Myocyte (in vitro differentiated cells): Measurements from ENCODE around the gene UCKL1. TPM values are rescaled to one million over a fixed set of nuclear protein-coding genes. Genes with fewer than 3 reads are reported as not detected.
"Not testable (repeated sequence)": the region's sequence is repeated elsewhere in the genome, so short reads cannot be mapped to it uniquely, and the experiment has no call there.

ENCODE experiments used
- DNase-seq: peaks from one replicate; pipeline ENCODE4 v3.0.0-alpha.2; 2012; ENCODE audit warnings: low read depth
- total RNA-seq: library from RNA; depleted of rRNA; stranded (reverse); fragments of >200 nt; gene quantifications from 2 replicates; pipeline ENCODE4 v1.2.3, GENCODE V29; 2014

The UCKL1 gene
- total RNA-seq, 1 donor from 2014 or later = 22.3 TPM

DNA sequence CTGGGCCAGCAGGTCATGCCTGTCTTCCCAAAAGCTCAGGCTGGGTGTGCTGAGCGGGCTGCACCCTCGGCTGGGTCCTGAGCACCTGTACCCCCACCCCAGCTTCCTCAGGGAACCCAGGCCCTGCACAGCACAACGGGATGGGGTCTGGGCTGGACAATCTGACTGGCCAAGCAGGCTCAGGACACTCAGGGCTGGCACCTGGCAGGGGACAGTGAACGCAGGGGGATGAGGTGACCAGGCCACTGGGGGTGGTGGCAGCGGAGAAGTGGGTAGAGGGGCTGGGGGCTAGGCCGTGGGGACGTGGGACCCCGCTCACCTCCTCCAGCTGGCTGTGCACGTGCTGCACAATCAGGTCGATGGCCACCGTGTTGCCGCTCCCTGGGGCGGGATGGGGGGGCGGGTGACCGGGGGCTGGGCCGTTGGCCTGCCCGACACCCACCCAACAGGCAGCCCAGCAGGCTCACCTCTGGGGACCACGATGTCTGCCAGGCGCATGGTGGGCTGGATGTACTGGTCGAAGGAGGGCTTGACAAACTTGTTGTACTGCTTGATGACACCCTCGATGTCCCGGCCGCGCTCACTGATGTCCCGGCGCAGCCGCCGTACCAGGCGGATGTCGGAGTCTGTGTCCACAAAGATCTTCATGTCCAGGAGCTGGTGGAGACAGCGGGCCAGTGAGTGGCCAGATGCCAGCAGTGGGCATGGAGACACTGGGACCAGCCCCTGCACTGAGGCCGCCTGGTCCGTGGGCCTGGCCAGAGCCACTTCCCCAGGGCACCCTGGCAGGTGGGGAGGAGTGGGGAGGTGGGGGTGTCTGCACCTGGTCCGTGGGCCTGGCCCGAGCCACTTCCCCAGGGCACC lies 11.9 kb downstream of the UCKL1 start:
- DNase-seq = no peak

DNA sequence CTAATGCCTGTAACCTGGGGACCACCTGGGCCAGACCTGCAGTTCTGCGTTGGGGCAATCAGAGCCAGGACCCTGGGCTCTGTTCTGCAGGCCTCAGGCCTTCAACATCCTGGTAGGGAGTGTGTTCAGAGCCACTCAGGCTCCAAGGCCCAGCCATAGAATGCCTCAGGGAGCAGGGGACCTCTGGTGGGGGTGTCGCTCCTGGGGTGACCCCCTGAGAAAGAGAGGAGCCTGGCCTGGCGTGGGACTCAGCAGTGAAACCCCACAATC lies 12.5 kb downstream of the UCKL1 start:
- DNase-seq = no peak

DNA sequence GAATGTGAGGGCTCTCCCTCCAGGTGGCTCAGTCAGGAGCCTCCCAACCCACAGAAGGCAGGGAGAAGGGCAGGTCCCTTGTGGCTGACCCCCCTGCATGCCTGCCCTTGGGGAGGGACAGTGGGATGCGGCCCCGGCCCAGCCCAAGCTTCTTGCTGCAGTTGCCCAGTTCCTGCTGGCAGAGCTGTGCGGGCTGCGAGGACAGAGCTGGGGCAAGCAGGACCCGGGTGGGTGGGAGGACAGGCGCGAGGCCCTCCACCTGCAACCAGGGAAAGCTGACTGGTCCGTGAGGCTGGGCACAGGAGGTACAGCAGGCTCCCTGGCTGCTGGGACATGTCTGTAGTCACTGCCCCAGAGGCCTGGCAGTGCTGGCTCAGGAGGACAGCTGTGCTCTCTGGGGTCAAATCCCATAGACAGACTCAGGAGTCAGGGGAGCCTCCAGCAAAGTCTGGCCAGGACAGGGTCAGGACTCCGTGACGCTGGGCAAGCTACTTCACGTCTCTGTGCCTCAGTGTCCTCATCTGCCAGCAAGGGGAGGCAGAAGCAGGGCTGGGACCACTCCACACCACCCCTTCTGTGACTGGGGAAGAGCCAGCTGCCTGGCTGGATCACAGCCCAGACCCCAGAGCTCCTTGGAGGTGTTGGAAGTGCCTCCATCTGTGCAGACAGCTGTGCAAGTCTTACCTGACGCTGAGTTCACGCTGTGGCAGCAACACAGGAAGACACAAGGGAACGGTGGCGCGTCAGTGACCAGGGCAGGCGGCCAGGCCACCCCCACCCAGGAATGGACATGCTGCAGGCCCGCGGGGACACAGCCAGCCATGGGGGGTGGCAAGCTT lies 13.0 kb downstream of the UCKL1 start:
- DNase-seq = no peak

DNA sequence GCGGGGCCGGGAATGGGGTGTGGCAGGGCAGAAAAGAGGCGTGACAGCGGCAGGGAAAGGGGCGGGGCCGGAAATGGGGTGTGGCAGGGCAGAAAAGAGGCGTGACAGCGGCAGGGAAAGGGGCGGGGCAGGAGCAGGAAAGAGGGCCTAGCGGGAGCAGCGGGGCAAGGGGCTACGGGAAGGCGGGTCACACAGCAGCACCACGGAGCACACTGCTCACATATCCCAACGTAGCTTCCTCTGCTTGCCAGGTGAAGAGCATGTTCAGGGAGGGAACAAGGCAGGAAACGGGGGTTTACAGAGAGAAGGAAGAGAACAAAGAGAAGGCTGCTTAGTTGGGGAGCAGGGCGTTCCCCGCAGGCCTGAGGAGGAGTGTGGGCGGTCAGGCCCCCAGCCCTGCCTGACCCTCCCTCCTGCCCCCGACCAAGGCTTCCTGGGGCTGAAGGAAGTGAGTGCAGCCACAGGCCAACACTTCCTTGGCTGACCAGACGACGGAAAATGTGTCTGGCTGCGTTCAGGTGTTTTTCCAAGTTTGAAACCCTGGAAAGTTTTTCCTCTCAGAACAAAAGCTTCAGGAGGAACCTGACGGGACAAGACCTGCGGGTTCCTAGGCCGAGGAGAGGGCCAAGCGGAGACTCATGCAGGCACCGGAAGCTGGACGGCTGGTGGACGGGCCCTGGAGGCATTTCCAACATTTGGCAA lies 13.8 kb downstream of the UCKL1 start:
- DNase-seq = no peak

DNA sequence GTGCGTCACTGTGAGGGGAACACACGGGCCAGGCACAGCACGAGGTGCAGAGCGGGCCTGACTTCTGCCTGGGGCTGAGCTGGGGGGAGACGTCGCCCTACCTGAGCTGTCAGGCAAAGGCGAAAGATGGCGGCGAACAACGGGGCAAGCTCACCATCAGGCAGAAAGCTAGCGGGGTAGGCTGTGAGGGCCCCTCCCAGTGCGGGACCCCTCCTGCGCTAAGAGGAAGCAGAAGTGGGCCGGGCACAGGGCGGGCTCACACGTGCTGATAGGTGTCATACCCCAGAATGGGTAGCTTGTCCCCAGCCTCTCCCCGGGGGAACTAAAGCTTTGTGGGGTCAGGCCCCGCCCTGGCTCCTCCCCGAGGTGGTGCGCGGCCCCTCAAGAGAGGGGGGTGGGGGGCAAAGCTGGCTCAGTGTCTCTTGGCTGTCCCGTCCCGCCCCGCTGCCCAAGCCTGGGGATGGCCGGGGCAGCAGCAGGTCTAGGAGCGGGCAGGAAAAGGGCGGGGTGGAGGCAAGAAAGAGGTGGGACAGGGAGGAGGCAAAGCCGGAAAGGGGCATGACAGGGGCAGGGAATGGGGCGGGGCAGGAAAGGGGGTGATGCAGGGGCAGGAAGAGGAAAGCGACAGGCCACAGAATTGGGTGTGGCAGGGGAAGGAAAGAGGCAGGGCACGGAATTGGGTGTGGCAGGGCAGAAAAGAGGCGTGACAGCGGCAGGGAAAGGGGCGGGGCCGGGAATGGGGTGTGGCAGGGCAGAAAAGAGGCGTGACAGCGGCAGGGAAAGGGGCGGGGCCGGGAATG lies 14.7 kb downstream of the UCKL1 start:
- DNase-seq = no peak

DNA sequence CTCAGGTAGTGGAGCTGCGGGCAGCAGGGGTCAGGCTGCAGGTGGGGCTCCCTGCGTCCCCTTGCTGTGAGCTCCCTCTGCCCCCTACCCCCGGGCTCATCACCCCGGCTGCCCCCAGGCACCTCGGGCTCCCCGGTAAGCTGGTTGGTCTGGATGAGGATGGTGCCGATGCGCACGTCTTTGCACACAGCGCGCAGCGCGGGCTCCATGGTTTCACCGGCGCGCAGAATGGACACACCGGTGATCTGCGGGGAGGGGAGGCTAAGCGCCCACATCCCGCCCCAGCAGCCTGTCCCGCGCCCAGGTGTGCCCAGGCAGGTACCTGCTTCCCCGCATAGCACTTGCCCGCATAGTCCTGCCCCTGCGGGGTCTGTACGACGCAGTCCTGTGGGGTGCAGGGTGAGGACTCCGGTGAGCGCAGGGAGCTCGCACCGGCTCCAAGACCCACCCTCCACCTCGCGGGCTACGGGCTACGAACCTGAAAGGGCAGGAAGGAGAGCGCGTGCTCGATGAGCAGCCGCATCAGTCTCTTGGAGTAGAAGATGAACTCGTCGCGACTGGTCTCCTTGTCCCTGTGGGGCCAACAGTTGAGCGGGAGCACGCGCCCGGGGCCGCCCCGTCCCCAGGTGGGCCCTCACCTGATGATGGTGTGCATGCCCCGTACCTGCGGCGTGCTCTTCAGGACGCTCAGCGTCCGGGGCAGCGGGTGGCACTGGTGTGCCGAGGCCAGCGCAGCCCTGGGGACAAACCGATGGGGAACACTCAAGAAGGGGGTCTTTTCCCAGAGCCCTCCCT lies 15.5 kb downstream of the UCKL1 start:
- no peak for DNase-seq

DNA sequence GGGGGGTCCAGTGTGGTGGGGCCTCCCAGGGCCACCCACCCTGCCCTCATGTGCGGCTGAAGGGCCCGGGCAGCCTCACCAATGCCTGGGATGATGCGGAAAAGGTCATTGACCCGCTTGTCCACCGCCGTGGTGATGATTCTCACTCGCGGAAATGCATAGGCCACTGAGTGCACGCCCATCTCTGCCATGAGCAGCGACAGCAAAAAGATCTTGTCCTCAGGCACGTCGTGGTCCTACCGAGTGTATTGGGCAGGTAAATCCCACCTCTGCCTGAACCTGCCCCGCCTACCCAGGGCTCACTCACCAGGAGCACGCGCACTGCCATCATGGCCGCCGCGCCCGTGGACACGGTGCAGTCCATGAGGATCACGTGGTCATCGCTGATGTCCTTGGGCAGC lies 16.1 kb downstream of the UCKL1 start:
- DNase-seq = no peak

DNA sequence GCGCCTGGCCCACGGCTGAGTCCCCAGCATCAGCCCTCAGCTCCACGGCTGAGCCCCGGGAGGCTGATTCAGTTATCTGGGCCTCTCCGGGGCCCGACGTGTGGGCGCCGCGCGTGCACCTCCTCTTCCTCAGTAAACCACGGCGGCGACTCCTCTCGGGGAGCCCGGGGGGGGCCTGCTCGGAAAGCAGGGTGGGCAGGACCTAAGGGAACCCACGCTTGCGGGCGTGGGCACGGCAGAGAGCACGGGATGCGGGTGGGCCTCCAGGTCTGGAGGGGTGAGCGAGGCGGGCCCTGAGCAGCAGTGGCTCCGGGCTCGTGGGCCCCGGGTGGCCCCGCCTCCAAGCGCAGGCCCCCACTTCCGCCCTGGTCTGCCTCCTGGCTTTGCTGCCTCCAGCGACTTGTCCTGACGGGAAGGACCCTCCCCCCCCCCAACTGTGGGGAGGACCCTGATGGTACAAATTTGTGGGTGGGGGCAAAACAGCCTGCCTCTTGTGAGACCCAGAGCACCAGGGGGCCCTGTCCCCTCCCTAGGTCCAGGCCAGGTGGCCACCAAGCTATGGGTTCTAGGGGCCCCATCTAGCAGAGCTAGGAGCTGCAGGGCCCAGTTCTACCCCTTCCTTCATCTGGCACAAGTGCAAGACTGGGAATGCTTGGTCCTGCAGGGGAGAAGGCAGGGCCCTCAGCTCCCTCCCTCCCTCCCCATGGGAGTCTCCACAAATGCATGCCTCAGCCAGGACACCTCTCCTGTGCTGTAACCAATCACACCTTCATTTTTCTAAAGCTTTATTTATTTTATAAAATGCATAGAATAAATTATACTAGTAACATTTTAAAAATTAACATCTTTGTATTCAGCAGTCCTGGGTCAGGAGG lies 16.9 kb downstream of the UCKL1 start:
- DNase-seq = no peak

DNA sequence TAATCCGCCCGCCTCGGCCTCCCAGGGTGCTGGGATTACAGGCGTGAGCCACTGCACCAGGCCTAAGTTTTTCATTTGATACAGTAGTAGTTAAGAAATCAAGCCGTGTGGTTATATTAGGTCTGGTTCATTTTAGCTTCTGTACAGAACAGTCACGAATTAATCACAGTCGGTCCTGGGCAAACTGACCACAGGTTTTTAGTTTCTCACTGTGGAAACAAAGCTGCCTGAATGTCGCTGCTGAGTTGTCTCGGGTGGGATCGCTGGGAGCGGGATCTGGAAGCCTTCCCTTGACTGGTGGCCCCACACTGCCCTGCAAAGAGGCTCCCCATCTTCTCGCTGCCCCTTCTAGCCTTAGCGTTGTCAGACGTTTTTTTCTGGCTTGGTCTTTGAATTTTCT lies 18.6 kb downstream of the UCKL1 start:
- no peak for DNase-seq

DNA sequence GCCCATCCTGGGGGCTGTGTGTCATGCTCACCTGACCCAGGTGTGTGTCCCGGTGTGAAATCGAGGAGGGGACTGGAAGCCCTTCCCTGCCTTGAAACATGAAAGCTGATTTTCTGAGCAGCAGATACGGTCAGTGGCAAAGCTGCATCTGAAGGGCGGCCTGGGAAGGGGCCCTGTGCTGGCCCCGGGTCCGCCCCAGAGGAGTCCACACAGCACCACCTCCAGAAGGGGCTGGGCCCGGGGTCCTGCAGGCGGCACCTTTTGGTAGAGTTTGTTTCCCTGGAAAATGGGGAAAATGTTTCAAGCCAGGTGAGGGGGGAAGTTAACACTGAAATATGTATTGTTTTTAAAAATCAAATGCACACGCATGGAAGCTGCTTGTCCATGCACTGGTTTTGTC lies 20.8 kb downstream of the UCKL1 start:
- DNase-seq = no peak

DNA sequence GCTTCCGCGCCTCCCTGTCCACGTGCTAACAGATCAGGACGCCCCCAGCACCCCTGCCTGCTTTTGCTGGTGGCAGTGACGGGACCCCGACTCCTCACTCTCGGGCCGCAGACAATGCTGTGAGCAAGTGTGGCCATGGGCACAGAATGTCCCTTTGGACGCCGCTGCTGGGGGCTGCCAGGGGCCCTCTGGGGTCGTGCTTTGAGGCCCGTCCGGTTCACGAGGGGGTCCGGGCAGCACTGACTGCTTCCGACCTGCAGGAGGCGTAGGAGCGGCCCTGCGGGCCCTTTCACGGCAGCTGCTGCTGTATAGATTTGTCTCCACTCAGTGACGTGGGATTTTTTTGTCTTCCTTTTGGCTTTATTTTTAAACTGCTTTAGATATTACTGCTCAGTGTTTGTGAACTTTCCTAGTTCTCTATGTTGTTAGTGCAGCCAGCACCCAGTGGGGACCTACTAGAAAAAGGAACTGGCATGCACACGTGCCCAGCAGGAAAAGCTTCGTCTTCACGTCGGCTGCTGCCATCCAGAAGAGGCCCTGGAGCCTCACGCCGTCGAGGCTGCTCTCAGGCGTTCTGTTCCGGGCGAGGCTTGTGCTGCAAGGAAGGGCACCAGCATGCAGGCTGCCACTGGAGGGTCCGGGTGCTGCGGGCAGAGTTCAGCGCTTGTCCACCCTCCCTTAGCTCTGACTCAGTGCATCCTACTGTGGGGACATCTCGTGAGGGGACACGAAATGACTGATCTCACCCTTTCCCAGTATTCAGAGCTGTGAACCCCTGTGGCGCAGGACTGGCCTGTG lies 21.7 kb downstream of the UCKL1 start:
- no peak for DNase-seq

DNA sequence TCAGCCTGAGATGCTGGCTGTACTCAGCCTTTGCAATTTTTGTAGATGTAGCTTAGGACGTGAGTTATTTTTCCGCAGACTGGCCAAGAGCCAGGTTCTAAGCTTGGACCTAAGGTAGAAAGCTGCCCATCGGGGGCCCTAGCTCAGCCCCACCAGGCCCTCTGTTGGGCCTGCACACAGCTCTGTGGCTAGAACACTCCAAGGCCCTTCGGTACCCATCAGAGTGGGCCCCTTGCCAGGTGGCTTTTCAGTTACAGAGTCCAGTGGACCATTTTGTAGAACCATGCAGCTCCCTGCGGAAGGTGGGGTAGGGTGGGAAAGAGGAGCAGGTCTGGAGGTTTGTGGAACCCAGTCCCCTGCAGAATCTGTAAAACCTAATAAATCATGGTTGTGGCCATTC lies 22.6 kb downstream of the UCKL1 start:
- DNase-seq = no peak

DNA sequence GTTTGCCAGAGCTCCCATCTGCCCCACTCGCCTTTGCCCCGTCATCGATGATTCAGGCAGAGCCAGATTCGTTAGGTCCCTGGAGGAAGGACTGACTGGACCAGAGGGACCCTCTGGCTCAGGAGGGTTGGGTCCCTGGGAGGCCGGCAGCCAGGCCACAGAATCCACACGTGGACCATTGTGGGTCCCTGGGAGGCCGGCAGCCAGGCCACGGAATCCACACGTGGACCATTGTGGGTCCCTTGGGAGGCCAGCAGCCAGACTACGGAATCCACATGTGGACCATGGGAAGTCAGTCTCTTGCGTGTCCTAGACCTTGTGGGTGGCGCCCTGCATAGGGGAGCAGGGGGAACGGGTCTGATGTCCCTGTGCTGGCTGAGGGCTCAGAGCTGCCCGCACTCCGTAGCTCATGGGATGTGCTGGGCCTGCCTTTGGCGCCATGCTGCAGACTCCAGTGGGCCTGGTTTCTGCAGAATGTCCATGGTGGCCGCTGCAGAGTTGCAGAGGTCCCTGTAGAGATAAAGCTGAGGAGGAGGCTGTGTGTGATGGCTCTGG lies 23.5 kb downstream of the UCKL1 start:
- peak; percentile 25 for DNase-seq

DNA sequence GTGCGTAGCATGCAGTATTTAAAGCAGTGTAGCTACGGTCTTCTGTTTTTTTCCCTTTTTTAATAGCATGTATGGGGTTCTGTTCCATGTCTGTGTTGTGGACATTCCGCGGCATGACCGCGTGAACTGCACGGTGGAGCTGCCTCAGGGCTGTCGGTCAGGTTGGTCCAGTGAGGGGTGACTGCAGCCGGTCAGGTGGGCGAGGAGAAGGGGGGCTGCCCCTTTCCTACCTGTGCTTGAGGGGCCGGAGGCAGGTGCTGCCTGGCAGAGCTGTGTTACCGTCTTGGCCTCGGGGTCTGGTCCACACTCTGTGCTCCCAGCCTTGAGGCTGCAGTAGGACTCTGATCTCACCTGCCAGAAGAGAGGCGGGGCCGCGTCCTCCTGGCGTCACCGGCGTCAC lies 24.5 kb downstream of the UCKL1 start:
- DNase-seq = no peak

DNA sequence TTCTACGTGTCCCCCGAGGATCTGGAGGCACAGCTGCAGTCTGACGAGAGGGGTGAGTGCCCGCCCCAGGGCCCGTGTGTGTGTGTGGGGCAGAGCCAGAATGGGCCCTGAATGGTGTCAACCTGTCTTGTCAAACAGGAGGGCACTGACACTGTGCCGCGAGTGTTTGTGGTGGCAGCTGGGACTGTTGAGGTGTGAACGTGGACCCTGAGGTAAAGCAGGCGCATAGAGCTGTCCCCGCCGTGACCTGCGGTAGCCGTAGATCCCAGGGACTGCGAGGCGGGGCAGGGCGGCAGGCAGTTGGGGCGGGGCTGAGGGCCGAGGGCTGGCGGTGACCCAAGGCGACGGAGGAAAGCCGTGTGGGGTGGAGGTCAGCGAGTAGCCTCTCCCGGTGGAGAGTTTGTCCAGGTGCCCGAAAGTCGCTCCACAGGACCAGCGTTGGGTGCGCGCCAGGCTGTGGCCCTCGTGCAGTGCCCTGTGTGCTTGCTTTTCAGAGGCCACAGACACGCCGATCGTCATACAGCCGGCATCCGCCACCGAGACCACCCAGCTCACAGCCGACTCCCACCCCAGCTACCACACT lies 25.2 kb downstream of the UCKL1 start:
- no peak for DNase-seq

DNA sequence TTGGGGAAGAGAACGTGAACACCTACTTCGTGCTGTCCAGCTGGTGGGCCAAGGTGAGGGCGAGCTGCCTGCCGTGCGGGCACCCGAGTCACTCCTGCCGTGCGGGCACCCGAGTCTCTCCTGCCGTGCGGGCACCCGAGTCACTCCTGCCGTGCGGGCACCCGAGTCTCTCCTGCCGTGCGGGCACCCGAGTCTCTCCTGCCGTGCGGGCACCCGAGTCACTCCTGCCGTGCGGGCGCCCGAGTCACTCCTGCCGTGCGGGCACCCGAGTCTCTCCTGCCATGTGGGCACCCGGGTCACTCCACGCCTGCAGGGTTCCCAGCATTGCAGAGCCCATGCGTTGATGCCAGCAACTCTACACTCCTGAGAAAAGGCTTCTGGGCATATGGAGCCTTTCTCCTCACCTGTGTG lies 26.7 kb downstream of the UCKL1 start:
- not testable (repeated sequence) for DNase-seq

DNA sequence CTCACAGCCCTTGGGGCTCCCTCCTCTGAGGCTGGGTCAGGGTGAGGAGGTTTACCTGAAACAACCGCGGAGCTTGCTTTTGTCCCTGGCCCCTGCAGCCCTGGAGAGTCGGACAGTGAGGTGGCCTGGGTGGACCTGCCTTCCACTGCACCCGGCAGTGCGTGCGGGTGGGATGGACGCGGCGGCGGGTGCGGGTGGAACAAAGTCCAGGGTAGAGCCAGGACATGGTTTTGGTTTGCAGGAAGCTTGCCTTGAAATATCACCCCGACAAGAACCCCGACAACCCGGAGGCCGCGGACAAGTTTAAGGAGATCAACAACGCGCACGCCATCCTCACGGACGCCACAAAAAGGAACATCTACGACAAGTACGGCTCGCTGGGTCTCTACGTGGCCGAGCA lies 27.1 kb downstream of the UCKL1 start:
- no peak for DNase-seq

DNA sequence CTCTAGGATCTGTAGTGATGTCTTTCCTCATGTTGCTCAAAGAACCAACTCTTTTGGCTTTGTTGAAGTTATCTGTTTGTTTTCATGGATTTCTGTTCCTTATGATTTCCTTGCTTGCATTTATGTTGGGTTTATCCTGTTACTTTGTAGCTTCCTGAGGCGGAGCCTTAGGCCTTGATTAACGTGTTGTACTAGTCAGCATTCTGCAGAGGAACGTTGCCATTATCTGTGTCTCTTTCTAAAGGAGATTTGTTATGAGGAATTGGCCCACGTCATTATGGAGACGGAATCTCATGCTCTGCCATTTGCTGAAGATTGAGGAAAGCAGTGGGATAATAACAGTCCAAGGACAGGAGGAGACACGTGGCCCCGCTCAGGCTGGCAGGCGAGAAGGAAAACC lies 29.9 kb downstream of the UCKL1 start:
- DNase-seq = no peak
